OCI-LY3 (cell line): ENCODE measurements around the gene DCC.

Experiments
- H2AFZ ChIP-seq: fragments of 200-600, 300-600 bp; shearing (Covaris generic); 2 replicates; pipeline ENCODE4 v1.6.0; 2014; ENCODE audit warnings: antibody characterized with exemption, low read depth, low read length
- H3K27ac ChIP-seq: fragments of 200-600, 300-600 bp; sonication (generic); 2 replicates; pipeline ENCODE4 v1.5.1; 2014; ENCODE audit warnings: mild to moderate bottlenecking, low read length, moderate library complexity, mixed read lengths
- H3K27me3 ChIP-seq: fragments of 200-600, 300-600 bp; sonication (generic); 2 replicates; pipeline ENCODE4 v1.6.1; 2014; ENCODE audit warnings: low read depth, low read length, mixed read lengths
- H3K36me3 ChIP-seq: fragments of 200-600, 300-600 bp; sonication (generic); replicated peaks from 2 replicates; pipeline ENCODE3; 2014; ENCODE audit warnings: low read depth, low read length, mixed read lengths
- H3K4me1 ChIP-seq: fragments of 300-600, 200-600 bp; sonication (generic); 2 replicates; pipeline ENCODE4 v1.6.1; 2014; ENCODE audit warnings: low read length, mixed read lengths
- H3K4me2 ChIP-seq: fragments of 200-600, 300-600 bp; sonication (generic); 2 replicates; pipeline ENCODE4 v1.6.1; 2014; ENCODE audit warnings: low read length, mixed read lengths
- H3K4me3 ChIP-seq: fragments of 300-600, 200-600 bp; sonication (generic); 2 replicates; pipeline ENCODE4 v1.5.1; 2014; ENCODE audit warnings: antibody characterized with exemption, mild to moderate bottlenecking, low read length, moderate library complexity
- H3K79me2 ChIP-seq: fragments of 300-600, 200-600 bp; shearing (Covaris generic); 2 replicates; pipeline ENCODE4 v1.6.1; 2014; ENCODE audit warnings: mild to moderate bottlenecking, low read length, mixed read lengths
- H3K9ac ChIP-seq: fragments of 300-600, 200-600 bp; shearing (Covaris generic); 2 replicates; pipeline ENCODE4 v1.6.0; 2014; ENCODE audit warnings: mild to moderate bottlenecking, low read length, moderate library complexity
- H3K9me3 ChIP-seq: fragments of 200-600, 300-600 bp; shearing (Covaris generic); 2 replicates; pipeline ENCODE4 v1.6.1; 2014; ENCODE audit warnings: low read length, mixed read lengths; ENCODE audit not compliant: insufficient read depth
- H4K20me1 ChIP-seq: fragments of 200-600, 300-600 bp; sonication (generic); 2 replicates; pipeline ENCODE4 v1.6.1; 2016; ENCODE audit warnings: low read length, mixed read lengths; ENCODE audit not compliant: insufficient read depth
- CTCF ChIP-seq: fragments of 200-600, 300-600 bp; sonication (generic); IDR thresholded peaks from 2 replicates; pipeline ENCODE4 v1.5.1; 2014; ENCODE audit warnings: antibody characterized with exemption, low read length, low read depth
- EZH2phosphoT487 ChIP-seq: fragments of 200-600 bp; shearing (Covaris generic); IDR thresholded peaks from 2 replicates; pipeline ENCODE4 v1.6.1; 2018; ENCODE audit warnings: antibody characterized with exemption, mixed run types, low read depth

Gene DCC

GRCh38 chr18:53025247-53025646 lies 685.2 kb downstream of the DCC start:
- Histone ChIP-seq H3K9me3 (no peaks in the 10 kb centered on the region), H3K4me2 (no peak overlapping the region), H3K36me3 (no peaks in the 10 kb centered on the region), H3K27me3 (no peaks in the 10 kb centered on the region), H3K27ac (no peak overlapping the region), H3K4me3 (no peak overlapping the region), H3K79me2 (no peaks in the 10 kb centered on the region), H3K9ac (no peak overlapping the region), H2AFZ (no peak overlapping the region), H4K20me1 (no peaks in the 10 kb centered on the region), H3K4me1 (no peaks in the 10 kb centered on the region)
- TF ChIP-seq EZH2phosphoT487 = no peak

- TF ChIP-seq EZH2phosphoT487 = no peak
- no peak for TF ChIP-seq CTCF
These were observed 688.6 kb downstream of the DCC start for GRCh38 chr18:53028565-53028964.

GRCh38 chr18:53033128-53033527 lies 693.1 kb downstream of the DCC start:
- Histone ChIP-seq H3K4me2 (no peak overlapping the region), H3K9me3 (no peaks in the 10 kb centered on the region), H3K79me2 (no peaks in the 10 kb centered on the region), H3K9ac (no peak overlapping the region), H2AFZ (no peak overlapping the region), H3K27me3 (no peaks in the 10 kb centered on the region), H3K4me3 (no peak overlapping the region), H3K36me3 (no peaks in the 10 kb centered on the region), H4K20me1 (no peaks in the 10 kb centered on the region), H3K4me1 (no peaks in the 10 kb centered on the region), H3K27ac (no peak overlapping the region)
- TF ChIP-seq CTCF = no peak
- no peak for TF ChIP-seq EZH2phosphoT487

More at GRCh38 chr18:53028565-53028964, 688.6 kb downstream of the DCC start:
- no peak overlapping the region for H3K27ac ChIP-seq
- no peaks in the 10 kb centered on the region for H3K79me2 ChIP-seq
- H3K4me2 ChIP-seq = no peak overlapping the region
- no peak overlapping the region for H3K4me3 ChIP-seq
- no peaks in the 10 kb centered on the region for H4K20me1 ChIP-seq
- H3K27me3 ChIP-seq = no peaks in the 10 kb centered on the region
- H3K36me3 ChIP-seq = no peaks in the 10 kb centered on the region
- no peaks in the 10 kb centered on the region for H3K4me1 ChIP-seq
- no peaks in the 10 kb centered on the region for H3K9me3 ChIP-seq
- H3K9ac ChIP-seq = no peak overlapping the region
- H2AFZ ChIP-seq = no peak overlapping the region

DNA sequence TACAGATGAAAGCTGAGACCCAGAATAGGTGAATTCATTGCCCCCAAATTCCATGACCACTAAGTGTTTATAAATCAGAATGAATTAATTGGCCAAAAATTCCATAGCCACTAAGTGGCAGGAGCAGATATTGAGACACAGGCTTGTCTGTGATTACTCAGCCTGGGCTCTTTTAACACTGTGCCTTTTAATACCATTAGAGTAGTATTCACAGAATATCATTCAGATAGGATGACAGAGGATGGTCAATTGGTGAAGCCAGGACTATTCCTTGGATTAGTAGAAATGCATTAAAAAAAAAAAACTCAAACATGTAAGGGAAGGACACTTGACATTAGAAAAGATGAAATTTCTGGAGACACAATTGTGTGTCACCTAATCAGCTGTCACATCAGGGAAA lies 698.6 kb downstream of the DCC start:
- no peak overlapping the region for H3K9ac ChIP-seq
- TF ChIP-seq CTCF (no peak), EZH2phosphoT487 (no peak)
- no peak overlapping the region for H3K4me3 ChIP-seq
- H3K4me1 ChIP-seq = no peaks in the 10 kb centered on the region
- H3K79me2 ChIP-seq = no peaks in the 10 kb centered on the region
- no peaks in the 10 kb centered on the region for H3K27me3 ChIP-seq
- H3K27ac ChIP-seq = no peak overlapping the region
- no peak overlapping the region for H2AFZ ChIP-seq
- no peaks in the 10 kb centered on the region for H3K36me3 ChIP-seq
- H3K9me3 ChIP-seq = no peaks in the 10 kb centered on the region
- H3K4me2 ChIP-seq = no peak overlapping the region
- H4K20me1 ChIP-seq = no peaks in the 10 kb centered on the region

DNA sequence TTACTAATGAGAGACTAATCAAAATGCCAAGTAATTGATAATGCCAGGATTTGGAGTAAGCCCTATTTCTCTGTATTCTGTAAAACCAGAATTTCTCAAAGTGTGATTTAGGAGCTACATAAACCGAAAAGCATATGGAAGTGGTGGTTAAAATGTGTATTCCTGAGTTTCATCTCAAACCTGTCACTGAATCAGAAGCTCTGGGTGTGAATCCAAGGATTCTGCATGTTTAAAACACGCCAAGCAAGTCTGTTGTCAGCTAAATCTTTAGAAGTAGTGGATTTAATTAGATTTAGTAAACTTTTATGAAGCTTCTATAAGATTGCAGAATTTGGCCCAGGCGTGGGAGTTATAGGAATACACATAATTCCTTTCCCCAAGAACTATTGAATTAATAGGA lies 700.3 kb downstream of the DCC start:
- H3K27me3 ChIP-seq = no peaks in the 10 kb centered on the region
- H3K4me1 ChIP-seq = no peaks in the 10 kb centered on the region
- no peak overlapping the region for H2AFZ ChIP-seq
- H3K79me2 ChIP-seq = no peaks in the 10 kb centered on the region
- no peak overlapping the region for H3K4me2 ChIP-seq
- no peaks in the 10 kb centered on the region for H3K36me3 ChIP-seq
- no peaks in the 10 kb centered on the region for H4K20me1 ChIP-seq
- no peaks in the 10 kb centered on the region for H3K9me3 ChIP-seq
- no peak overlapping the region for H3K4me3 ChIP-seq
- no peak overlapping the region for H3K9ac ChIP-seq
- no peak overlapping the region for H3K27ac ChIP-seq
- no peak for TF ChIP-seq EZH2phosphoT487
- no peak for TF ChIP-seq CTCF
